DND-41 (cell line): ENCODE results near the gene DNMT3L.

Source experiments
- EZH2 ChIP-seq: IDR thresholded peaks from 3 replicates; pipeline ENCODE4 v1.6.1; 2012; ENCODE audit warnings: borderline replicate concordance, low read depth, mild to moderate bottlenecking, moderate library complexity, low read length, inconsistent platforms; ENCODE audit not compliant: severe bottlenecking
- TF ChIP-seq, protein P1 (sequence below): IDR thresholded peaks from 2 replicates; pipeline ENCODE4 v1.5.1; 2012; ENCODE audit warnings: borderline replicate concordance, low read length, moderate library complexity, mild to moderate bottlenecking; ENCODE audit not compliant: poor library complexity, severe bottlenecking; ENCODE audit errors: extremely low read depth

DNA sequence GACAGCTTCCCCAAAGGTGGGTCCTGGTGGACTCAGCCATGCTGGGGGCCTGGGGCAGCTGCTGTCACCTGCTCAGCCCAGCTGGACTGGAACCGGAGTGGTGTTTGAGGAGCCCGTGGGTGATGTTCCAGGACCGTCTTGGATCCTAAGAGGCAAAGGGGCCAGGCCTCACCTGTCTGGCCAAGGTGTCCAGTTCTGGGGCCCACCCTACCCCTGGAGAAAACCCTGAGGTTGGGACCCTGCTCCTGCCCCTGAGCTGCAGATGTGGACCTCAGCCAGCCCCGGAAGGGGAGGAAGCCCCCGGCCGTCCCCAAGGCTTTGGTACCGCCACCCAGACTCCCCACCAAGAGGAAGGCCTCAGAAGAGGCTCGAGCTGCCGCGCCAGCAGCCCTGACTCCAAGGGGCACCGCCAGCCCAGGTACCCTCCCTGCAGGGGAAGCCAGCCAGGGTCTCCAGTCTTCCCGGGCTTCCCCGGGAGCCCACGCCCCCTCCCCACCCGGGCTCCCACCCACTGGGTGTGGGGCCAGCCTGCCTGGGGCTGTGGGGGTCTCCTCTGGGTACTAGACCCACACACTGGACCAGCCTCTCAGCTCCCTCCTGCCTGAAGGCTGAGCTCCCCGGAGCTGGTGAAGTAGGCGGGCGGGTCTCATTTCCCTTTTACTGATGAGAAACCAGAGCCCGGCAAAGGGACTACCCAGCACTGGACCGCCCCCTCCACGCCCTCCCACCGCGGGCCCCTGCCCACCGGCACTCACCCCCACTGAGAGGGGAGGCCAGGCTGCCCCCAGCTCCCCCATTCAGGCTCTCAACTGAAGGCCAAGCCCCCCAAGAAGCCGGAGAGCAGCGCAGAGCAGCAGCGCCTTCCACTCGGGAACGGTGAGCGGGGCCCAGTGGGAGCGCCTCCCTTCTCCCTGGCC is 25.3 kb upstream of the DNMT3L start:
- no peak for TF ChIP-seq EZH2
- TF ChIP-seq, protein P1, sequence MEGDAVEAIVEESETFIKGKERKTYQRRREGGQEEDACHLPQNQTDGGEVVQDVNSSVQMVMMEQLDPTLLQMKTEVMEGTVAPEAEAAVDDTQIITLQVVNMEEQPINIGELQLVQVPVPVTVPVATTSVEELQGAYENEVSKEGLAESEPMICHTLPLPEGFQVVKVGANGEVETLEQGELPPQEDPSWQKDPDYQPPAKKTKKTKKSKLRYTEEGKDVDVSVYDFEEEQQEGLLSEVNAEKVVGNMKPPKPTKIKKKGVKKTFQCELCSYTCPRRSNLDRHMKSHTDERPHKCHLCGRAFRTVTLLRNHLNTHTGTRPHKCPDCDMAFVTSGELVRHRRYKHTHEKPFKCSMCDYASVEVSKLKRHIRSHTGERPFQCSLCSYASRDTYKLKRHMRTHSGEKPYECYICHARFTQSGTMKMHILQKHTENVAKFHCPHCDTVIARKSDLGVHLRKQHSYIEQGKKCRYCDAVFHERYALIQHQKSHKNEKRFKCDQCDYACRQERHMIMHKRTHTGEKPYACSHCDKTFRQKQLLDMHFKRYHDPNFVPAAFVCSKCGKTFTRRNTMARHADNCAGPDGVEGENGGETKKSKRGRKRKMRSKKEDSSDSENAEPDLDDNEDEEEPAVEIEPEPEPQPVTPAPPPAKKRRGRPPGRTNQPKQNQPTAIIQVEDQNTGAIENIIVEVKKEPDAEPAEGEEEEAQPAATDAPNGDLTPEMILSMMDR: no peak
